SK-N-SH (cell line): ENCODE results near the gene ASTN2. TPM values are rescaled to one million over a fixed set of nuclear protein-coding genes. Genes with fewer than 3 reads are reported as not detected.

ENCODE experiments used
- CTCF ChIA-PET: fragments of 300-600, 350-600 bp; formaldehyde crosslinking; extraction: SDS; loops from one replicate; lab custom pipeline; 2021; lab: Yijun Ruan, JAX
- POLR2A ChIA-PET: fragments of 350-600 bp; sonication (Branson Sonifier 250); formaldehyde crosslinking; extraction: SDS; loops from one replicate; lab custom pipeline; 2020; ENCODE audit warnings: antibody characterized with exemption, inconsistent platforms; lab: Yijun Ruan, JAX
- DNase-seq: peaks from one replicate; pipeline ENCODE4 v3.0.0; 2012
- H2AFZ ChIP-seq: fragments of 200-600 bp; sonication (generic); 2 replicates; pipeline ENCODE4 v1.8.1; 2016; ENCODE audit warnings: antibody characterized with exemption, mild to moderate bottlenecking, low read depth
- H3F3A ChIP-seq: fragments of 200-600 bp; sonication (generic); replicated peaks from 2 replicates; pipeline ENCODE3; 2016; ENCODE audit warnings: antibody characterized with exemption, mild to moderate bottlenecking; ENCODE audit not compliant: insufficient read depth
- H3K27ac ChIP-seq, 2 experiments: fragments of 200-500 bp in 1 of 2; fragments of 200-600 bp in 1 of 2; sonication (Bioruptor generic) in 1 of 2; sonication (generic), shearing (Covaris generic) in 1 of 2; 2 replicates each; pipeline versions ENCODE4 v1.5.1 to v1.6.1; 2014 to 2016; ENCODE audit warnings: low read depth in 2 of 2, inconsistent platforms in 1 of 2, low read length in 1 of 2, mild to moderate bottlenecking in 1 of 2, mixed read lengths in 1 of 2
- H3K27me3 ChIP-seq: fragments of 200-600 bp; sonication (generic), shearing (Covaris generic); 2 replicates; pipeline ENCODE4 v1.6.1; 2016; ENCODE audit warnings: mixed run types; ENCODE audit not compliant: insufficient read depth
- H3K36me3 ChIP-seq, 2 experiments: fragments of 200-500 bp in 1 of 2; fragments of 200-600 bp in 1 of 2; sonication (Bioruptor generic) in 1 of 2; sonication (generic) in 1 of 2; replicated peaks in 1 of 2; 2 replicates each; pipeline versions ENCODE3 to v1.5.1; 2014 to 2016; ENCODE audit warnings: low read length in 1 of 2, mild to moderate bottlenecking in 1 of 2; ENCODE audit not compliant: insufficient read depth in 2 of 2, control insufficient read depth in 1 of 2
- H3K4me1 ChIP-seq, 2 experiments: fragments of 200-500 bp in 1 of 2; fragments of 200-600 bp in 1 of 2; sonication (Bioruptor generic) in 1 of 2; sonication (generic), shearing (Covaris generic) in 1 of 2; 2 replicates each; pipeline versions ENCODE4 v1.5.1 to v1.6.1; 2014 to 2016; ENCODE audit warnings: low read depth in 1 of 2, low read length in 1 of 2, mixed run types in 1 of 2; ENCODE audit not compliant: insufficient read depth in 2 of 2, control insufficient read depth in 1 of 2
- H3K4me2 ChIP-seq: fragments of 200-600 bp; sonication (generic), shearing (Covaris generic); 2 replicates; pipeline ENCODE4 v1.6.1; 2017; ENCODE audit warnings: mixed run types
- H3K4me3 ChIP-seq, 2 experiments: fragments of 200-500 bp in 1 of 2; fragments of 200-600 bp in 1 of 2; sonication (Bioruptor generic) in 1 of 2; sonication (generic), shearing (Covaris generic) in 1 of 2; 2 replicates each; pipeline versions ENCODE4 v1.5.1 to v1.8.1; 2014 to 2016; ENCODE audit warnings: low read depth in 2 of 2, inconsistent platforms in 1 of 2, low read length in 1 of 2, mild to moderate bottlenecking in 1 of 2, mixed read lengths in 1 of 2, moderate library complexity in 1 of 2
- H3K79me2 ChIP-seq: fragments of 200-600 bp; sonication (generic); 2 replicates; pipeline ENCODE4 v1.8.1; 2017; ENCODE audit warnings: mild to moderate bottlenecking; ENCODE audit not compliant: insufficient read depth
- H3K9ac ChIP-seq: fragments of 200-600 bp; sonication (generic); 2 replicates; pipeline ENCODE4 v1.6.1; 2017; ENCODE audit warnings: mixed run types
- H3K9me2 ChIP-seq: fragments of 200-600 bp; sonication (generic); 2 replicates; pipeline ENCODE4 v1.6.1; 2017; ENCODE audit warnings: mixed run types
- H3K9me3 ChIP-seq: fragments of 200-600 bp; sonication (generic); 2 replicates; pipeline ENCODE4 v1.6.1; 2017; ENCODE audit warnings: mixed run types, mild to moderate bottlenecking, moderate library complexity
- H4K20me1 ChIP-seq: fragments of 200-600 bp; sonication (generic); 2 replicates; pipeline ENCODE4 v1.6.1; 2017; ENCODE audit warnings: mild to moderate bottlenecking, mixed run types; ENCODE audit not compliant: insufficient read depth
- CHD2 ChIP-seq: fragments of 150-350 bp; IDR thresholded peaks from 2 replicates; pipeline ENCODE4 v1.6.1; 2018; ENCODE audit warnings: low read length; ENCODE audit not compliant: partially characterized antibody
- FOSL2 ChIP-seq: IDR thresholded peaks from 2 replicates; pipeline ENCODE4 v1.4.0; 2012; ENCODE audit warnings: low read depth, mild to moderate bottlenecking, moderate library complexity, borderline replicate concordance
- FOXJ3 ChIP-seq: sonication (generic); formaldehyde crosslinking; IDR thresholded peaks from 2 replicates; pipeline ENCODE4 v1.5.1; 2020; ENCODE audit warnings: mild to moderate bottlenecking, missing genetic modification reagents
- GATA2 ChIP-seq: sonication (generic); formaldehyde crosslinking; IDR thresholded peaks from 2 replicates; pipeline ENCODE4 v1.5.0; 2020; ENCODE audit warnings: mild to moderate bottlenecking, missing genetic modification reagents
- IRF3 ChIP-seq: fragments of 150-350 bp; IDR thresholded peaks from 2 replicates; pipeline ENCODE4 v1.6.1; 2016; ENCODE audit warnings: mild to moderate bottlenecking, low read depth, low read length
- NFIC ChIP-seq: IDR thresholded peaks from 2 replicates; pipeline ENCODE4 v1.4.0; 2012; ENCODE audit warnings: borderline replicate concordance
- RAD21 ChIP-seq: IDR thresholded peaks from 2 replicates; pipeline ENCODE4 v1.6.1; 2012; ENCODE audit warnings: mild to moderate bottlenecking, low read length
- REST ChIP-seq: IDR thresholded peaks from 2 replicates; pipeline ENCODE4 v1.6.1; 2012; ENCODE audit warnings: mild to moderate bottlenecking, low read depth, low read length, moderate library complexity
- RXRA ChIP-seq: IDR thresholded peaks from 2 replicates; pipeline ENCODE4 v1.4.0; 2012; ENCODE audit warnings: low read depth, mild to moderate bottlenecking, borderline replicate concordance
- SMC3 ChIP-seq: IDR thresholded peaks from 2 replicates; pipeline ENCODE4 v1.6.1; 2012; ENCODE audit warnings: low read depth, low read length, improper control_type of control experiment
- ZBTB33 ChIP-seq: IDR thresholded peaks from 2 replicates; pipeline ENCODE4 v1.4.0; 2012; ENCODE audit warnings: low read depth, borderline replicate concordance
- WGBS: methylation state at CpG from one replicate; pipeline ENCODE4 v1.1.6; 2017; ENCODE audit warnings: low lambda C conversion rate; 5-methylcytosine and 5-hydroxymethylcytosine counted together
- polyA plus RNA-seq, 3 experiments: library from polyadenylated mRNA; depleted of rRNA; stranded (reverse); fragments of >200 nt; gene quantifications; 2 replicates each; pipeline ENCODE4 v1.2.3, GENCODE V29; 2012

Gene ASTN2
- polyA plus RNA-seq, 1 of the 3 experiments (the other 2 are of a cell fraction), result 6.6 TPM

GRCh38 chr9:116985596-116985995 is 429.3 kb downstream of the ASTN2 start:
- no peaks in the 10 kb centered on the region for H4K20me1 ChIP-seq
- CTCF ChIA-PET, result interaction anchor here (0.9 to 1.7 kb wide), 3 partner anchors 10 to 89 kb away, joined by 3 to 5 read pairs (median 3); no protein-coding TSS in a partner anchor
- TF ChIP-seq FOXJ3 (CRISPR knock-in tag), result no peak
- no peak for TF ChIP-seq ZBTB33
- TF ChIP-seq IRF3, result no peak
- no peak for TF ChIP-seq FOSL2
- TF ChIP-seq REST, result no peak
- TF ChIP-seq CHD2, result no peak
- TF ChIP-seq RAD21, result no peak
- no peak for TF ChIP-seq NFIC
- TF ChIP-seq RXRA, result no peak
- TF ChIP-seq GATA2, result no peak
- TF ChIP-seq SMC3, result no peak
- TF ChIP-seq, all 33 proteins: peak for 0
- Histone ChIP-seq H3K27me3 (no peaks in the 10 kb centered on the region), H3K36me3 (no peaks in the 10 kb centered on the region), H3K4me3 (no peak overlapping the region), H3K27ac (peak overlapping the region in 1 of 2 experiments; percentile 85; a peak in 2 of 4 replicates), H3K9me3 (no peaks in the 10 kb centered on the region), H3K4me2 (no peak overlapping the region), H3K9me2 (no peaks in the 10 kb centered on the region), H3K9ac (no peak overlapping the region), H3K79me2 (no peaks in the 10 kb centered on the region), H3F3A (no peaks in the 10 kb centered on the region), H3K4me1 (peaks cover 0 to 25% of the 10 kb centered on the region in 2 experiments; a peak in 2 of 4 replicates), H2AFZ (no peak overlapping the region)
- peak; percentile 24 for DNase-seq
- 38% methylated on average over 4 of the region's 4 CpGs for WGBS
- POLR2A ChIA-PET, result no interaction called here
